SK-N-MC (cell line): ENCODE measurements around the gene HEATR3.

Experiments used
- EZH2 ChIP-seq: fragments of 200-600 bp; sonication (generic); IDR thresholded peaks from one replicate; pipeline ENCODE4 v1.6.1; 2017; ENCODE audit warnings: antibody characterized with exemption
- FOXP2 ChIP-seq: optimal IDR thresholded peaks from 2 replicates; pipeline ENCODE3; 2011; ENCODE audit warnings: mild to moderate bottlenecking, moderate library complexity; ENCODE audit not compliant: insufficient read depth; ENCODE audit errors: extremely low read length, control extremely low read depth
- POLR2AphosphoS5 ChIP-seq: IDR thresholded peaks from 2 replicates; pipeline ENCODE4 v1.6.1; 2012; ENCODE audit warnings: mild to moderate bottlenecking, low read depth, low read length, borderline replicate concordance

GRCh38 chr16:50153596-50154419 is 88.0 kb downstream of the HEATR3 start:
- TF ChIP-seq POLR2AphosphoS5 (no peak), EZH2 (no peak), FOXP2 (no peak)
